DND-41 (cell line): ENCODE measurements around the gene PHC2.

Experiments used
- ATAC-seq: fragments of 200-7000 bp; cut with Tn5 transposase; 3 replicates; pipeline ENCODE4 v1.9.1; 2021; ENCODE audit warnings: low read depth; ENCODE audit not compliant: insufficient read depth
- DNase-seq: peaks from one replicate; pipeline ENCODE4 v3.0.0-alpha.2; 2020
- H2AFZ ChIP-seq: 2 replicates; pipeline ENCODE4 v1.6.0; 2012; ENCODE audit warnings: low read depth, low read length
- H3K27ac ChIP-seq: 2 replicates; pipeline ENCODE4 v1.5.1; 2012; ENCODE audit warnings: low read length, inconsistent platforms
- H3K27me3 ChIP-seq: fragments of 200-600 bp; sonication (generic); 2 replicates; pipeline ENCODE4 v1.6.0; 2012; ENCODE audit warnings: low read length, mild to moderate bottlenecking, inconsistent platforms; ENCODE audit not compliant: insufficient read depth, poor library complexity
- H3K36me3 ChIP-seq: 2 replicates; pipeline ENCODE4 v1.5.1; 2012; ENCODE audit warnings: low read length, inconsistent platforms; ENCODE audit not compliant: insufficient read depth
- H3K4me1 ChIP-seq: 2 replicates; pipeline ENCODE4 v1.5.1; 2012; ENCODE audit warnings: mild to moderate bottlenecking, low read length; ENCODE audit not compliant: insufficient read depth
- H3K4me2 ChIP-seq: 2 replicates; pipeline ENCODE4 v1.6.0; 2012; ENCODE audit warnings: mild to moderate bottlenecking, moderate library complexity, low read length, inconsistent platforms; ENCODE audit not compliant: insufficient read depth
- H3K4me3 ChIP-seq, 2 experiments: fragments of 200-600 bp in 1 of 2; shearing (Covaris generic) in 1 of 2; 2 replicates each; pipeline ENCODE4 v1.5.1; 2012 to 2016; ENCODE audit warnings: inconsistent platforms in 2 of 2, low read length in 2 of 2, mild to moderate bottlenecking in 2 of 2, low read depth in 1 of 2, moderate library complexity in 1 of 2
- H3K79me2 ChIP-seq: 2 replicates; pipeline ENCODE4 v1.6.0; 2012; ENCODE audit warnings: low read length, inconsistent platforms; ENCODE audit not compliant: insufficient read depth
- H3K9ac ChIP-seq: 2 replicates; pipeline ENCODE4 v1.6.0; 2012; ENCODE audit warnings: low read depth, mild to moderate bottlenecking, inconsistent platforms, low read length, moderate library complexity
- H3K9me3 ChIP-seq: 2 replicates; pipeline ENCODE4 v1.5.1; 2012; ENCODE audit warnings: low read length, moderate library complexity, mild to moderate bottlenecking, inconsistent platforms; ENCODE audit not compliant: insufficient read depth, severe bottlenecking
- H4K20me1 ChIP-seq: 2 replicates; pipeline ENCODE4 v1.6.0; 2012; ENCODE audit warnings: low read length; ENCODE audit not compliant: insufficient read depth
- CTCF ChIP-seq: IDR thresholded peaks from 2 replicates; pipeline ENCODE4 v1.5.1; 2012; ENCODE audit warnings: borderline replicate concordance, low read length, moderate library complexity, mild to moderate bottlenecking; ENCODE audit not compliant: poor library complexity, severe bottlenecking; ENCODE audit errors: extremely low read depth
- EZH2 ChIP-seq: IDR thresholded peaks from 3 replicates; pipeline ENCODE4 v1.6.1; 2012; ENCODE audit warnings: borderline replicate concordance, low read depth, mild to moderate bottlenecking, moderate library complexity, low read length, inconsistent platforms; ENCODE audit not compliant: severe bottlenecking

Gene PHC2

GRCh38 chr1:33281554-33282303 is 149.2 kb downstream of the PHC2 start:
- Histone ChIP-seq H3K4me2 (no peak overlapping the region), H3K27ac (no peak overlapping the region), H3K4me1 (no peaks in the 10 kb centered on the region), H3K9ac (no peak overlapping the region), H3K36me3 (peaks cover 77% of the 10 kb centered on the region), H2AFZ (no peak overlapping the region), H3K4me3 (no peak overlapping the region), H3K27me3 (no peaks in the 10 kb centered on the region), H3K9me3 (no peaks in the 10 kb centered on the region), H4K20me1 (peaks cover 5% of the 10 kb centered on the region; the same call in 1 of the 2 replicates), H3K79me2 (no peaks in the 10 kb centered on the region)
- ATAC-seq (no peak), DNase-seq (no peak)
- no peak for TF ChIP-seq EZH2

- H3K9ac ChIP-seq, result no peak overlapping the region
- ATAC-seq (no peak), DNase-seq (no peak)
- no peaks in the 10 kb centered on the region for H3K27me3 ChIP-seq
- H3K4me1 ChIP-seq, result no peaks in the 10 kb centered on the region
- H3K36me3 ChIP-seq, result peaks cover 81% of the 10 kb centered on the region
- no peak overlapping the region for H2AFZ ChIP-seq
- H3K4me3 ChIP-seq, result no peak overlapping the region
- peaks cover 6% of the 10 kb centered on the region for H4K20me1 ChIP-seq
- no peak for TF ChIP-seq CTCF
- no peak for TF ChIP-seq EZH2
- no peak overlapping the region for H3K4me2 ChIP-seq
- H3K79me2 ChIP-seq, result 0 out of 2 replicates have a peak, but pooled peaks cover 4% of the 10 kb centered on the region
- H3K9me3 ChIP-seq, result no peaks in the 10 kb centered on the region
- H3K27ac ChIP-seq, result no peak overlapping the region
Measured at GRCh38 chr1:33280091-33280661, 150.7 kb downstream of the PHC2 start.

GRCh38 chr1:33277488-33278084 is 153.3 kb downstream of the PHC2 start:
- ATAC-seq, result no peak
- peaks cover 27% of the 10 kb centered on the region for H4K20me1 ChIP-seq
- peaks cover 74% of the 10 kb centered on the region for H3K36me3 ChIP-seq
- H3K9me3 ChIP-seq, result no peaks in the 10 kb centered on the region
- no peak for DNase-seq
- no peak overlapping the region for H3K9ac ChIP-seq
- no peaks in the 10 kb centered on the region for H3K27me3 ChIP-seq
- H3K4me3 ChIP-seq, result no peak overlapping the region
- H3K4me1 ChIP-seq, result no peaks in the 10 kb centered on the region
- H2AFZ ChIP-seq, result no peak overlapping the region
- H3K27ac ChIP-seq, result no peak overlapping the region
- H3K4me2 ChIP-seq, result no peak overlapping the region
- TF ChIP-seq EZH2, result no peak
- TF ChIP-seq CTCF, result no peak
- peaks cover 19% of the 10 kb centered on the region for H3K79me2 ChIP-seq

- TF ChIP-seq EZH2, result no peak
- TF ChIP-seq CTCF, result no peak
- Histone ChIP-seq H3K4me3 (no peak overlapping the region), H3K4me2 (no peak overlapping the region), H2AFZ (no peak overlapping the region), H4K20me1 (peaks cover 33% of the 10 kb centered on the region), H3K4me1 (no peaks in the 10 kb centered on the region), H3K9me3 (no peaks in the 10 kb centered on the region), H3K27me3 (no peaks in the 10 kb centered on the region), H3K9ac (no peak overlapping the region), H3K79me2 (peaks cover 27% of the 10 kb centered on the region), H3K36me3 (peaks cover 73% of the 10 kb centered on the region), H3K27ac (no peak overlapping the region)
- no peak for DNase-seq
- no peak for ATAC-seq
Measured at GRCh38 chr1:33276573-33277298, 154.2 kb downstream of the PHC2 start.
